EL (cell line): Measurements from ENCODE around the gene CDCA7L.
"Not testable (repeated sequence)": the region's sequence is repeated elsewhere in the genome, so short reads cannot be mapped to it uniquely, and the experiment has no call there.

Experiments
- DNase-seq: peaks from one replicate; pipeline ENCODE4 v3.0.0-alpha.2; 2016

CDCA7L gene

DNA sequence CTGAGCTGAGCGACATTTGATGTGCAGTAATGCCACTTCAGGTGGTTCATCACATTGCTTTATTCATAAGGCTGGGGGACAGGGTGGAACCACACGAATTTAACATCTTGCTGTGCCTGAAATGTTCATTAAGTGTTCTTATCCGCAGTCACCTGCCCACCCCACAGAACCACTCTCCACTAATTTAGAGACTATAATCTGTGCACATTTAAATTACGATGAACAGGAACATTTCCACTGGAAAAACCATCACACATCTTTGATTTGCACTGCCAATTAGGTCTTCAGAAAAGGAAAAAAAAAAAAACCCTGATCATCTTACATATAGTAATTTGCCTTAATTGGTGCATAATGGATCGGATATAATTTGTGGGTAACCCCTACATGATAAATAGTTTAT is 2.3 kb downstream of the CDCA7L start:
- no peak for DNase-seq

DNA sequence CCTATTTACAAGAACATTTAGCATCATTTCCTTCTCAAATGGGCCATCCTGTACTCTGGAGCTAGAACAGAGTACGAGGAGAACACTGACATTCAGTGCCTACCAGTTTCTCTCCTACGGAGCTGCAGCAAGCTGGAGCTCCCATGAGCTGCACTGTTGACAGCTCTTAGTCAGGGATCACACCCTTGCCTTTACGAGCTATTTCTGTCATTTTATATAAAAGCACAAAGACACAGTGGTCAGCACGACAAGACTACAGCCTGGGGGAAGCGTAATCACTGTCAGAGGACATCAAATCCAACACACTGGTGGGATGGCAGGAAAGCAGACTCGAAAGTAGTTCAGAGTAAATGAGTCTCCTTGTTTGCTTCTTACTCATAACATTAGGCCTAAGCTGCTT is 2.7 kb downstream of the CDCA7L start:
- DNase-seq = peak; percentile 13

DNA sequence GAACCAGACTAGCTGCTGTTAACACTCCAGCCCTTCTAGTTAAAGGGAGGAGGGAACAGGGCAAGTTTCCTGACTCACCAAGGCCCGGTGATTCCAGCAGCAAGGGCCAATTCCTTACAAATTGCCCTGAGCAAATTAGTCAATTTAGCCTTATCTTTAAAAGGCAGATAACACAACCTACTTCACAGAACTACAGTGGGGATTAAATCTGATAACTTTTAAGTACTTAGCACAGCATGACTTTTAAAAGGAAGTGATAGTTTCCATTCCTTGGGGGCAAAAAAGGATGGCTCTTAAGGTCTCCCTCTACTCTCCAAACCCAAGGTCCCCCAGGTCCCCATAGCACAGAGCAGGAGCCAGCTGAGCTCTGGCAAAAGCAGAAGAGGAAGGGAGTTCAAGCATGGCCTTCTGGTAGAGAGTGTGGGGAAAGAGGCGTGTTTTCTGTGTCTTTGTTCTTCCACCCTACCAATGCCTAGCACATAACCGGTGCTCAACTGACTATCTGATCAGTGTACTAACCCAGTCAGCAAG is 4.0 kb downstream of the CDCA7L start:
- peak; percentile 63 for DNase-seq

DNA sequence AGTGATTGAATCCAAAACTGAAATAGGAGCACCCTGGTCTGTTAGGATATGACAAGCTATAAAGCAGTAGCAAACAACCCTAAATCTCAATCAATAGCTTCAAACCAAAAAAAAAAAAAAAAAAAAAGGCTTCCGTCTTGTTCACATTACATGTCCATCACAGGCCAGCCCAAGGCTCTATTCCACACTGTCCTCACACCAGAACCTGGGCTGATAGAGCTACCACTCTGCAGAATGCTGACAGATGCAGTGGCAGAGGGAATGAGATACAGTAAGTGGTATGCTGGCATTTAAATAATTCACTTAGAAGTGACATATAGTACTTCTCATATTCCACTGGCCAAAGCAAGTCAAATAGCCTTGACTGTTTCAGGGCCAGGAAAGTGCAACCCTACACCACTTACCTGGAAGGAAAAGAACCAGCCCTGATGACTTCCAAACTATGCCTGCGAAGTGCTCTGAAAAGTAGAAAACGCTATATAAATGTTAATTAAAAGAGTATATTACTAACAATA is 5.8 kb downstream of the CDCA7L start:
- no peak for DNase-seq

DNA sequence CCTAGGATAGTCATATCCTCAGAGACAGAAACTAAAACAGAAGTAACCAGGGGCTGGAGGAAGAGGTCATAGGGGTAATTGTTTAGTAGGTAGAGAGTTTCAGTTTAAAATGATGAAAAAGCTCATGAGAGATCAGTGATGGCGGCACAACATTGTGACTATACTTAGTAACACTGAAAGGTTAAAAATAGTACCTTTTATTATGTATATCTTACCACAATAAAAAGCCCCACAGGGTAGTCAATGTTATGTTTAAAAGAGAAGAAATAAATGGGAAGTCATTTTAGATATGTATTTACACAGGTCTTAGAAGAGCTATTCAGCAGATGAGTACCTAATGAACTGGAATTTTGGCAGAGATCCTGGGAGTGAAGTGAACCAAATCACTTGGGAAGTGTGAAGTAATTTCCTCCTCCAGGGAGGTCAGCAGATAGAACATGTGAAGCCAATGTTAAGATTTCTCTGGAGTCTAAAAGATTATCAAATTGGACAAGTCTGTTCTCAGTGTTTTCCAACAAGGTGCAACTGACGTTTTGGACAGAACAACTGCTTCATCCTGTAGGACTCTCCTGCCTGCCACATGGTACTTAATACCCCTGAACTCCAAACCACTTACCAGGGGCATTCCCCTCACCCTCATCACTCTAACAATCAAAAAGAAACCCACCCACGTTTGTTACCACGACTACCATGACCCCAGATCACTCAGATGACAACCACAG is 6.4 kb downstream of the CDCA7L start:
- peak; percentile 39 for DNase-seq

DNA sequence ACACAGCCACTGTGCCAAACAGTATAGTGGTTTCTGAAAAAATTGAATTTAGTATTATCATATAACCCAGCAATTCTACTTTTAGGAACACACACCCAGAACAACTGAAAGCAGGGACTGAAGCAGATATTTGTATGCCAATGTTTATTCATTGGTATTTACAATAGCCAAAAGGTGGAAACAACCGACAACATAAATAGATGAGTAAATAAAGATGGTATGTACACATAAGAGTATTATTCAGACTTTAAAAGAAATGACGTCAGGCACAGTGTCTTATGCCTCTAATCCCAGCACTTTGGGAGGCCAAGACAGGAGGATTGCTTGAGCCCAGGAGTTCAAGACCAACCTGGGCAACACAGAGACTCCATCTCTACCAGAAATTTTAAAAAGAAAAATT is 7.2 kb downstream of the CDCA7L start:
- no peak for DNase-seq

DNA sequence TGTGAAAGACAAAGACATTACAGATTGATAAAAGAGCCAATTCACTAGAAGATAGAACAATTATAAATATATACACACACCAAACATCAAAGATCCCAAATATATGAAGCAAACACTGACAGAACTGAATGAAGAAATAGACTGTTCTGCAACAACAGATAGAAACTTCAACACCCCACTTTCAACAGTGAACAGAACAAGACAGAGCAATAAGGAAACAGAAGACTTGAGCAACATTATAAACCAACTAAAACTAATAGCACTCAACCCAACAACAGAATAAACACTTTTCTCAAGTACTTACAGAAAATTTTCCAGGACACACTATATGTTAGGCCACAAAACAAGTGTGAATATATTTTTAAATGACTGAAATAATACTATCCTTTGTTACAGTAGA is 10.9 kb downstream of the CDCA7L start:
- DNase-seq = no peak

DNA sequence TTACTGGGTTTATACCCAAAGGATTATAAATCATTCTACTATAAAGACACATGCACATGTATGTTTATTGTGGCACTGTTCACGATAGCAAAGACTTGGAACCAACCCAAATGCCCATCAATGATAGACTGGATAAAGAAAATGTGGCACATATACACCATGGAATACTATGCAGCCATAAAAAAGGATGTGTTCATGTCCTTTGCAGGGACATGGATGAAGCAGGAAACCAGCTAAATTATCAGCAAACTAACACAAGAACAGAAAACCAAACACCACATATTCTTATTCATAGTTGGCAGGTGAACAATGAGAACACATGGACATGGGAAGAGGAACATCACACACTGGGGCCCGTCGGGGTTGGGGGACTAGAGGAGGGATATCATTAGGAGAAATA is 12.4 kb downstream of the CDCA7L start:
- DNase-seq = not testable (repeated sequence)

DNA sequence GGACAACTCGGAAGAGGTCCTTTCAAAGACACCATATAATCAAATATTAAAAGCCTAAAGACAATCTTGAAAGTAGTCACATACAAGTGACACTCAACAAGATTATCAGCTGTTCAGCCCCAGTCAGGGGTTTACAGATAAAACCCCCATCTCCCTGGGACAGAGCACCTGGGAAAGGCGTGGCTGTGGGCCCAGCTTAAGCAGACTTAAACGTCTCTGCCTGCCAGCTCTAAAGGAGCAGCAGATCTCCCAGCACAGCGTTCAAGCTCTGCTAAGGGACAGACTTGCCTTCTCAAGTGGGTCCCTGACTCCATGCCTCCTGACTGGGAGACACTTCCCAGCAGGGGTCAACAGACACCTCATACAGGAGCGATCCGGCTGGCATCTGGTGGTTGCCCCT is 18.0 kb downstream of the CDCA7L start:
- DNase-seq = no peak

DNA sequence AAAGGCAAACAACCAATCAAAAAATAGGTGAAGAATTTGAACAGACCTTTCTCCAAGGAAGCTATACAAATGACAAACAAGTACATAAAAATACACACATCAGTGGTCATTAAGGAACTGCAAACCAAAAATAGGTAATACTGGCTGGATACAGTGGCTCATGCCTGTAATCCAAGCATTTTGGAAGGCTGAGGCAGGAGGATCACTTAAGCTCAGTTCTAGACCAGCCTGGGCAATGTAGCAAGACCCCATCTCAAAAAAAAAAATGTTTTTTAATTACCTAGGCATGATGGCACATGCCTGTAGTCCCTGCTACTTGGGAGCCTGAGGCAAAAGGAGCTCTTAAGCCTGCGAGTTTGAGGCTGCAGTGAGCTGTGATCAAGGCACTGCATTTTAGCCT is 19.3 kb downstream of the CDCA7L start:
- no peak for DNase-seq

DNA sequence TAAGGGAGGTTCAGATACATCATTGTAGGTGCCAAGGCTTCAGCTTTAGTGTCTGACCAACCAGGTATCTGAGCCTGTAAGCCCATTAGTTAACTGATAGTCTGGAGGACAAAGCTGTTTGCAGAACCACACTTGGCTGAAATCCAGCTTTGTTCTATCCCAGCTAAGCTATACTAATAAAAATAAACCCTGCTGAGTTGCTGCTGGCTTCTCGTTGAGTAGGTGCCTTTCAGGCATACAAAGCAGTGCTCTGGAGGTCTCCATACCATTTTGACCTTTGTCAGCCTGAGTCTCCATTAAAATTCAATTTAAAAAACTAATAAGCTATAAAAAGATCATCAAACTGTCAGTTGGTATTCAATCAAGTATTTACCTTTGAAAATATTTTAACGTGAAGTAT is 22.0 kb downstream of the CDCA7L start:
- DNase-seq = no peak

DNA sequence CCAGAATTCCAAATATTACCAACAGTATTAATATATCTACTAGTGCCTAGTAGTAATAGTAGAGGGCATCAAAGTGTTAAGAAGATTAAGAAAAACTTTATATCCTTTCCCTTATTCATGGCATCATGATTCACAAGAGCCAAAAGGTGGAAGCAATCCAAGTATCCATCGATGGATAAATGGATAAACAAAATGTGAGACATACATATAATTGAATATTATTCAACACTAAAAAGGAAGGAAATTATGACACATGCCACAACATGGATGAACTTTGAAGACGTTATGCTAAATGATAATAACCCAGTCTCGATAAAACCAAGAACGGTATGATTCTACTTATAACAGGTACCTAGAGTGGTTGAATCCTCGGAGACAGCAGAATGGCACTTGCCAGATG is 23.1 kb downstream of the CDCA7L start:
- DNase-seq = no peak

DNA sequence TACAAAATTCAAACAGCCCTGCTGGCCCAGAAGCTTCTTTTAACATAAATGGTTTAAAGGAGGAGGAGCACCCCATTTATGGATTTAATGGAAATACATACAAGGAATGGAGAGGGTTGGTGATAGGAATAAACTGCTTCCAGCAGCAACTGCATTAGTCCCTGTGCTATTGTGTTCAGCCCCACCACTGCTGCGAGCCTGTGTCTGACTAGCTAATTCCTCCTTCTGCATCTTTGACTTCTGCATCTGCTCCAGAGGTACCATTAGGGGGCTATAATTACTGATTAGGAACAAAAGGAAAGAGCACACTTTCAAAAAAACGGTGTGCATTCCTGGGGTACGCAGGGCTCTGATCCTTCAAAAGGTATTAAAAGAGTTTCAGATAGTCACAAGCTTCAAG is 24.8 kb downstream of the CDCA7L start:
- no peak for DNase-seq

DNA sequence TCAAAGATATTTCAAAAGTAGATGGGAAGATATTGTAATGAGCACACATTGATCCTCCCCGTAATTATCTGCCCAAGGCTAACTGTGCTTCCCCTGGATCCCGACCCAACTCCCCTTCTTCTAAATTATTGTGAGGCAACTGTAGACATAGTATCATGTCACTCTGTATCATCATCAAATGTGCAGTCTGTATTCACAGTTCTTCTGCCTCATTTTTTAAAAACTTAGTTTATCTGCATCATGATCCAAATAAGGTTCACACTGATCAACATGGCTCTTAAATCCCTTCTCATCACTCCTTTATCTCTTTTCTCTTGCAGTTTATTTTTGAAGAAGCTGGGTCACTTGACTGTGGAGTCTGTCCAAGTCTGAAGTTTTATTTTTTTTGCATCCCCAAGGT is 27.5 kb downstream of the CDCA7L start:
- no peak for DNase-seq

DNA sequence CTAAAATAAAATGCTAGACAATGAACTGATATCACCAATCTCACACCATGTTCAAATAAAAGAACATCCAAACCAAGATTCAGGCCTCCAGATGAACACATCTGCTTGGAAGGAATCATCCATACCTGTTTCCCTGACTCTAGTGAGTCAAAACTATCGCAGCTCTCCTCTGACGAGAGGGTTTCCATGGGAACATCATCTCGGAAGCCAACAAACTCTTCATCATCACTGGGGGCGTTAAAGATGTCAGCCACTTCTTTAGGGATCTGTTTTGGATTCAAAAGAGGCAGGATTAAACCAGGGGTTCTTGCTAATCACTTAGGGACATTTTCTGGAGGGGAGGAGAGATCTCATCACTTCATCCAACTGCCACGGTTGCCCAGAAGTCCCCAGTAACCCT is 29.1 kb downstream of the CDCA7L start:
- no peak for DNase-seq

DNA sequence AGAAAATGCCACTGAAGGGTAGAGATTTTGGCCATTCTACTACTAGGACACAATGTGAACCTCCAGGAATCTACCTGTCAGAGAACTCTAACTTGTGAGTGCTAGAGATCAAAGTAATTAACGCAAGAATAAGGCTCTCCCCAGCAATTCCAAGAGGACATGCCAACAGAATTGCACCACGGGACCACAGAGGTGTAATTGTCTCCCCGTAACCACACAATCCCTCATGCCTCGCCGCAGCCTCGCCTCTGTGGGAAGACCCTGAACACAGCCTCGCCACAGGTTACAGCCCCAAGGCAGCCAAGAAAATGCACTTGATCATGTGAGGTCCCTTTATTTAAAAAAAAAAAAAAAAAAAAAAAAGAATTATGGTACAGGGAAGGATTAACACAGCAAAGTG is 29.5 kb downstream of the CDCA7L start:
- DNase-seq = no peak

DNA sequence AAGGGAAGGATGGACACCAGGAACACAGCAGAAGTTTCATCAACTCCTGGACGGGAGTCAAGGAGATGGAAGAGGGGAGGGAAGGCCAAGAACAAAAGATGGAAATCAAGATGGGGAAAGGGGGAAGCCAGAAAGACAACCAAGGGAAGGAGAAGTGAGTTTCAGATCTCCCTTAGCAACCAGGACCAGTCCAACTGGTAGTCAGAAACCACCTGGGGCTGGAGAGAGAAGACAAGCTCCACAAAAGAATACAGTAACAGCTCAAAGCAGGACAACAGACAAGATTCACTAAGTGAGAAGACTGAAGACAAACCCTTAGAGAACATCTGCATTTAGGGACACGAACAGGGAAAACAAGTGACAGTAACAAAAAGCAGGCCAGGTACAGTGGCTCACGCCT is 30.6 kb downstream of the CDCA7L start:
- DNase-seq = no peak

DNA sequence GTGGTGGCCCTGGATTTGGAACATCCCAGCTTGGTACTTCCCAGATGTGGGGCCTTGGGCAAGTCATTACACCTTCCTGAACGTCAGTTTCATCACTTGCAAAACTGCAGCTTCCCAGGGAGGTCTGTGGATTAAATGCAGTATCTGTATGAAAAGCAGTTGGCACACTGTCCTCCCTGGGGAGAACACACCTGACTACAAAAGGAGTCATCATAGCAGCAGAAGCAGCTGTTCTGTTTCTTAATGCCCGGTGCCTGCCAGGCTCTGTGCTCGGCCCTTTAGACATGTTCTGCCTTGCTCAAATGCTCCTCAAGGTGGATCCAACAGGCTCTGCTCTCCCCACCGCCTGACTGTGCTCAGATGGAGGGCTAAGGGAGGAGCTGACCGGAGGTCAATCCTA is 31.0 kb downstream of the CDCA7L start:
- no peak for DNase-seq

DNA sequence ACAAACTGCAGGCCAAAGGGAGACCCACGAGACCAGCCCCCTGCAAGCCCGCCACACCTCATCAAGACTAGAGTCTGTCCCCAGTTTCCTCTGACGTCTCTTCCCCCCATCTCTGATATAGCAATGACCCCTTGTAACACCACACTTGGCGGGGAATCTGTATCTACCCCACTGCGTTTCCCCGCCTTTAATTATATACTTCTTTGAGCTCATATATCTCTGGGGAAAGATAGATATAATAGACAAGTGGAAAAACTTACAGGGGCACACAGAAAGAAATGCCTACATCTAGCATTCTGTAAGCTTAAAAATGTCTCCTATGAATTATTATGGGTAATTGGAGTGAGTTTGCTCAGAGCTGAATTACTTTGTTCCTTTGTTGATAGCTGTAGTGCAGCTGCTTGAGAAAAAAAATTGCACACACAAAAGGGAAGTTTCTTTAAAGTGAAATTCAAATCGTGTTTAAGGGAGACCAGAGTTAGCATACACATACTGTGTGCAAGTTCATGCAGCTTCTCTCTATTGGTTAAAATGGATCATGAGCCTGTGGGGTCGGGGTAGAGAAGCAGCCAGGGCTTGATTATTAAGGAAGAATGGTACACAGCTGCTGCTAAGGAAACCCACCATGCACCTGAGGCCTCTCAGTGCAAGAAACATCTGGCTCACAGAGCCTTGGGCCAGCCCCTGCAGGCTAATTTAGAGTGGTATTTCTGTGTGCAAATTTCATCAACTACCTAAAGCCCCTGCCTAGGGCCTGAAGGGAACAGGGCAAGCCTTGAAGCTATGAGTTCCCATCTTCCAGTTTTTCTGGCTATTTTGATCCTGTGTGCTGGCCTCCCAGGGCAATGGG is 32.5 kb downstream of the CDCA7L start:
- DNase-seq = no peak

DNA sequence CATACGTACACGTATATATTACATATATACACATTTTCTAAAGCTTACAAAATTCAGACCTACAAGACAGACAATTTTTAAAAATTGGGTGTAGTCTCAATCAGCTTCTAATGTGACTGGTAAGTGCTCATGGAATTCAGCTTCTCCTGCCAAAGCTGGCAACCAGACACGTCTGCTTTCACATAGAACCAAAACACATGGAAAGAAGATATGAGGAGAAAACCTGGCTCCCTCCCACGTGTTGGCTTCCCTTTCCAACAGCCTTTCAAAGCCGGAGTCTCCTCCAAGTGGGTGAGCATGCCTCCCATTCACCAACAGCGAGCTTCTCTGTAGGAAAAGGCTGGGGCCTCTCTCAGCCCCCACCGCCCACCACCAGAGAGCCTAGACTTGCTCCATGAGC is 33.4 kb downstream of the CDCA7L start:
- peak; percentile 75 for DNase-seq

DNA sequence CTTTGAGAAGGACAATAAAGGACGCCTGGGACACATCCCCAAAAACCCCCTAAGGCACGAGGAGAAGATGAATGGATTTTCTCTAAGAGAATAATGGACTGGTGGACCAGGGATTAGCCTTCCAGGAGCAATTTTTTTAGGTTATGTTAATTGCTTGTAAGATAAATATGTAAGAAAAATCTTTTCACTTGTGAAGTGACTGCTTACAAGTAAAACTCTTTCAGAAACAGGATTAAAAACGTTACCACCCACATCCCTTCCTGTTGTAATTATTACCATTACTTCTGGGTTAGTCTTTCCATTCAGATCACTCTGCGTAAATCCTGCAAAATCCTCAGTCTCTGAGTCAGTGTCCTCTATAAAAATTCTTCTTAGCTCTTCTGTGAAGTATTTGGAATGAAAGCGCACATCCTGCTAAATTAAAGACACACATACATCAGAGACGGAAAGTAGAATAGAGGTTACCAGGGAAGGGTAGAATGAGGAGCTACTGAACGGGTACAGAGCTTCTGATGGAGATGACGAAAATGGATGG is 34.3 kb downstream of the CDCA7L start:
- DNase-seq = peak; percentile 86

DNA sequence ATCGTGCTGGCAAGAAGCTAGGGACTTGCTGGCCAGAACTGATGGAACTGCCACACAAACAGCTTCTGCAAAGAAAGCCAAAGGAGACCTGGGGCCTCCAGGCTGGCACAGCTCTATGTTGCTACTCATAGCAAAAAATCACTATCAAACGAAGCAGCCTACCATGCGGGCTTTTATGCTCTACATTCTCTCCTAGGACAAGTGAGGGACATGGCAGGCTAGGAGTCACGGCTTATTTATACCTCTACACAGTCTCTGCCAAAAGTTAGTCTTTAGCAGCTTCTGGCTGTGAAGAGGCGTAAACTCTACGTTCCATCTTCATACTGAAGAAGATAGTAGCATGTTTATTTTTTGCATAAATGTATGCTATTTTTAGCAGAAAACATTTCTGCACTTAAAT is 35.4 kb downstream of the CDCA7L start:
- no peak for DNase-seq

DNA sequence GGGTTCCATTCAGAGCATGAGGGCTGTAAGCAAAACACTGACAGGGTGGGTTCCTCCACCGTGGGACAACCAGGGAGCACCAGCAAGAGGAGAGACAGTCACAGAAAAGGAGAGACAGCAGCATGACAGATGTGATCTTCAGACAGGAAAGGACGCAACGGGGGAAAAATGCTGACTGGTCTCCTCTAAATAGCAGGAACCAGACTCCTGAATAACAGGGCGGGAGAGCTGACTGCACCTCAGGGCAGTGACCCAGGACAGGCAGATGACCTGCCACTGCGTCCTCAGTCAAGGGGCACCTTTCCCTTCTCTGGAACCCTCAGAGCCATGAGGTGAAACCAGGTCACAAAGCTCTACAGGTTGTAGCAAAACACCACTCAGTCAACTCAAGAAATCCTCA is 37.0 kb downstream of the CDCA7L start:
- no peak for DNase-seq
